CD4-positive, alpha-beta T cell treated with Interleukin-4 for 1 hour (primary cell): Measurements from ENCODE around the gene TMEM247.
"Not testable (repeated sequence)": the region's sequence is repeated elsewhere in the genome, so short reads cannot be mapped to it uniquely, and the experiment has no call there.

Experiments used
- DNase-seq, 2 donors: peaks; one replicate each; pipeline ENCODE4 v3.0.0-alpha.2; 2020 to 2022

TMEM247 gene

DNA sequence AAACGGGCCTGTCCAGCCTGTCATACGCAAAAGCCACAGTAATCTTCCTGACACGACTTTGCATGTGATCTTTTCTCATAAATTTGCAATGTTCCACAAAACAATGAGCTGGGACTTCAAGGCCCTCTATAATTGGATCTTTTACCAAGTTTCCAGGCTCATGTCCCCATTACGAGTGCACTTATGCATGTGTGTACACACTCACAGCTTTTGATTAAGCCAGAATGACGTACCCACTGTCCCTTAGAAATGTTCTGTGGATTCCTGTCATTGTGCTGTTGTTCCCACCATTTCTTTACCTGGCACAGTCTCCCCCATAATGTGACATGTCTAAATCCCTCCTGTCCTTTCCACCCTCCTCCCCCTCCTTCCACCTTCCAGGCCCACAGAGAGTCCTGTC, 19.7 kb upstream of the TMEM247 start:
- DNase-seq = no peak

- no peak for DNase-seq
These were observed 19.0 kb upstream of the TMEM247 start for GRCh38 chr2:46460241-46460921.

- peak; percentile 73 to 74 for DNase-seq
These were observed 18.2 kb upstream of the TMEM247 start for GRCh38 chr2:46461011-46461674.

GRCh38 chr2:46461709-46462171, 17.6 kb upstream of the TMEM247 start:
- peak; percentile 21 to 61 for DNase-seq

DNA sequence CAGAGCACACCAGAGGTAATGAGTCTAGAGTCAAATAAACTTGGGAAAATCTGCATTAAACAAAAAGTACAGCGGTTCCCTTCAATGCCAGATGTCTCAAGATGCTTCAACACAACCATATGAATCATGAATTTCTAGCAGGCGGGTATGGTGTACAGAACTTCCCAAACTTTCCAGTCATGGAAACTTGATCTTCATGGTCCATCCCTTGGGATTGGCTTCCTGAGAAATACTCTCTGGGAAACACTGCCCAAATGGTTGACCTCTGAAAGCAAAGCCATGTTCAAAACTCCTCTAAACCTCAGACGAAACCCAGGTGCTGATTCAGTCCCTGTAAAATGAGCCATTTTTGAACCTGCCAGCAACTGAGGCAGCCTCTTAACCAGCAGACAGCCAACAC, 16.4 kb upstream of the TMEM247 start:
- DNase-seq = no peak

- DNase-seq = no peak
These were observed 10.2 kb upstream of the TMEM247 start for GRCh38 chr2:46469116-46469515.

- no peak for DNase-seq
These were observed 9.7 kb upstream of the TMEM247 start for GRCh38 chr2:46469700-46470099.

DNA sequence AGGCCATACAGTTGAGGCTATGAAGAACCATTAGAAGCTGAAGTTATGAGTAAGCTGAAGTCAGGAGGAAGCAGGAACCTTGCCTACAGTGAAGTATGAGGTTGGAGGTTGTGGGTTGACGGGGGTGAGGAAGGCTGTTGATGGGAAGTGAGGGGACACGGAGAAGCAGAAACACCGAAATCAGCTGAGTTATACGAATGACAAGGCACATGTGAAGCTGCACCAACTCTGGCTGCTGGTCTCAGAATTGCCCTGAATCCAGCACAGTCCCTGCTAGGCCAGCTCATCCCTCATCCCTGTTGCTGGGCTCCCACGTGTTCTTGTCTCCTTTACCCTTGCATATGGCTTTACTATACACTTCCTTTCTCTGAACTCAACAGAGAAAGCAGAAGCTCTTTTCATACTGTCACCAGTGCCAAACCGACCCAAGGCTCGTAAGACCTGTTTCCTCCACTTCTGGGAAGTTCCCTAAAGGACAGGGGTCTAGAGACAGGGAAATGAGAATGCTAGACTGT, 9.2 kb upstream of the TMEM247 start:
- peak; percentile 18 to 39 for DNase-seq

GRCh38 chr2:46471019-46471583, 8.3 kb upstream of the TMEM247 start:
- DNase-seq = no peak

DNA sequence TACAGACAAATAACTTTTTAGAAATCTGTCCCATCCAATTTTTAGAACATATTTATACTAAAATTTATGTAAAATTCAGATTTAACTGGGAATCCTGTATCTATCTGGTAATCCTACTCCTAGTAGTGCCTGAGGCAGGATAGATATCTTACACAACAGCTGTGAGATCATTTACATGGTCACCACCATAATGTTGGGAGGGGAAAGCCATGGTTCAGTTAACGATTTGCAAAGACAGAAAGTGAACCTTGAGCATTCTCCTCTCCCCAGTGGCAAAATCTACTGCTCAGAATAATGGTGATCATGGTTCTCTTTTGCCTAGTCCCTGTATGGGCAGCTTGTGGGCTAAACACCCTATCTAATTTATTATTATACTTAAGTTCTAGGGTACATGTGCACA, 7.7 kb upstream of the TMEM247 start:
- no peak for DNase-seq

DNA sequence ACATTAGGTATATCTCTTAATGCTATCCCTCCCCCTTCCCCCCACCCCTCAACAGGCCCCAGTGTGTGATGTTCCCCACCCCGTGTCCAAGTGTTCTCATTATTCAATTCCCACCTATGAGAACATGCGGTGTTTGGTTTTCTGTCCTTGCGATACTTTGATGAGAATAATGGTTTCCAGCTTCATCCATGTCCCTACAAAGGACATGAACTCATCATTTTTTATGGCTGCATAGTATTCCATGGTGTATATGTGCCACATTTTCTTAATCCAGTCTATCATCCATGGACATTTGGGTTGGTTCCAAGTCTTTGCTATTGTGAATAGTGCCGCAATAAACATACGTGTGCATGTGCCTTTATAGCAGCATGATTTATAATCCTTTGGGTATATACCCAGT, 7.2 kb upstream of the TMEM247 start:
- not testable (repeated sequence) for DNase-seq

- DNase-seq = peak; percentile 26 to 34
These were observed 1.9 kb upstream of the TMEM247 start for GRCh38 chr2:46477462-46477861.

DNA sequence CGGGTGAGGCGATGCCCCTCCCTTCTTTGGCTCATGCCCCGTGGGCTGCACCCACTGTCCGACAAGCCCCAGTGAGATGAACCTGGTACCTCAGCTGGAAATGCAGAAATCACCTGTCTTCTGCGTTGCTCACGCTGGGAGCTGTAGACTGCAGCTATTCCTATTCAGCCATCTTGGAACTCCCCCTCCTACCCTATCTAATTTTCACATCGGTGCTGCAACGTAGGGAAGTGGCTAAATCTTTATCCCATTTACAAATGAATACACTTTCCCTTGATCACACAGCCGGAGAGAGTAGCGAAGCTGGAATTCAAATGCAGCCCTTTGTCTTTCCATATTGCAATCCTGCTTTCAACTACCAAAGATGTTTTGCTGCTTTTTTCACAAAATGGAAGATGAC, 1.4 kb upstream of the TMEM247 start:
- DNase-seq = no peak

DNA sequence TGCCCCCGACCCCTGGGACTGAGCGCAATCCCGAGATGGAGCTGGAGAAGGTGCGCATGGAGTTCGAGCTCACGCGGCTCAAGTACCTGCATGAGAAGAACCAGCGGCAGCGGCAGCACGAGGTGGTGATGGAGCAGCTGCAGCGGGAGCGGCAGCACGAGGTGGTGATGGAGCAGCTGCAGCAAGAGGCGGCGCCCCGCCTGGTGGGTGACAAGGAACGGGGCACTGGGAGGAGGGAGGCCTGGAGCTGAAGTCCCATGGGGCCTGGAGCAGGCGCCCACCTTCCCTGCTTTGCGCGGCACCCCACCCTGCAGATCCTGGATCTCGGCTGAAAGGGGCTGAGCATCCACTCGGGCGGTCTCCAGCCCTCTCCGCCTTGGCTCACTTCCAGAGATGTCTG, 1.2 kb downstream of the TMEM247 start:
- no peak for DNase-seq

DNA sequence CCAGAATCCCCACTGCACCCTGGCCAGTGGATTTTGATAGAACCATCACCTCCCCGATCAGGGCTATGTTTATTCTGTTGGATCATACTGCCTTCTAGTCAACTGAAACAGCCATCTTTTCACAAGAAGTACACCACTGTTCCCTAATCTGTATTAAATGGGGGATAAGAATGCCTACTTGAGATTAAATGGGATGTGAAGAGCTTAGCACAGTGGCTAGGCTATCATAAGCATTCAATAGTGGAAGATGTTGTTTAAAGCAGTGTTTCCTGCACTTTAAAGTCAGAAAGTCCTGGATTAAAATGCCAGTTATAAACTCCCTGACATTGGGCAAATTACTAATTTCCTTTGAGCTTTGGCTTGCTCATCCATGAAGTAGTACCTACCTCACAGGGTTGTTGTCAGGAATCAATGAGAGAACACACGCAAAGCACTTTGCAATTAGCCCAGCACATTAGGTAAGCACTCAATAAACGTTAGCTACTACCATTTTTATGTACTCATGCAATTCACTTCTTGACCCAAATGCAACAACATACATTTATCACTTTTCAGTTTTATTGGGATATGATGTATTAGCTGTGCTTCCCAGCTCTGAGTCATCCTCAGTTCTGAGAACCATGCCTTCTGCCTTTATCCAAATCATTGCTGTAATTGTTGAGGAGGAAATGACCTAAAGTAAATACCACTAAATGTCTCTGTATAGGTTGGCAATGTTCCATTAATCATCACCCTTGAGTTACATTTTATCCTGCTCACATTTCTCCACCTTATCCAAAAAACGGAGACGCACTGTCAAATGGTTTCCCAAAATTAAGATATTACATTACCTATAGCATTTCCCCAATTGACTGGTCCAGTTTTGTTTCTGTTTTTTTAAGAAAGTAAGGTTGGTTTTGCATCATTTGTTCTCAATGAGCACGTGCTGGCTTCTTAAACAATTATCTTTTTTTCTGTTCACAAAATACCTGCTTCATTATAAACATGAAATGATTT, 2.1 kb downstream of the TMEM247 start:
- no peak for DNase-seq

GRCh38 chr2:46482490-46482889, 3.1 kb downstream of the TMEM247 start:
- DNase-seq = no peak

- no peak for DNase-seq
These were observed 5.6 kb downstream of the TMEM247 start for GRCh38 chr2:46485002-46485401.

GRCh38 chr2:46486436-46486835, 7.1 kb downstream of the TMEM247 start:
- no peak for DNase-seq

GRCh38 chr2:46487667-46488335, 8.4 kb downstream of the TMEM247 start:
- DNase-seq = no peak

GRCh38 chr2:46488389-46488788, 9.0 kb downstream of the TMEM247 start:
- DNase-seq = no peak

DNA sequence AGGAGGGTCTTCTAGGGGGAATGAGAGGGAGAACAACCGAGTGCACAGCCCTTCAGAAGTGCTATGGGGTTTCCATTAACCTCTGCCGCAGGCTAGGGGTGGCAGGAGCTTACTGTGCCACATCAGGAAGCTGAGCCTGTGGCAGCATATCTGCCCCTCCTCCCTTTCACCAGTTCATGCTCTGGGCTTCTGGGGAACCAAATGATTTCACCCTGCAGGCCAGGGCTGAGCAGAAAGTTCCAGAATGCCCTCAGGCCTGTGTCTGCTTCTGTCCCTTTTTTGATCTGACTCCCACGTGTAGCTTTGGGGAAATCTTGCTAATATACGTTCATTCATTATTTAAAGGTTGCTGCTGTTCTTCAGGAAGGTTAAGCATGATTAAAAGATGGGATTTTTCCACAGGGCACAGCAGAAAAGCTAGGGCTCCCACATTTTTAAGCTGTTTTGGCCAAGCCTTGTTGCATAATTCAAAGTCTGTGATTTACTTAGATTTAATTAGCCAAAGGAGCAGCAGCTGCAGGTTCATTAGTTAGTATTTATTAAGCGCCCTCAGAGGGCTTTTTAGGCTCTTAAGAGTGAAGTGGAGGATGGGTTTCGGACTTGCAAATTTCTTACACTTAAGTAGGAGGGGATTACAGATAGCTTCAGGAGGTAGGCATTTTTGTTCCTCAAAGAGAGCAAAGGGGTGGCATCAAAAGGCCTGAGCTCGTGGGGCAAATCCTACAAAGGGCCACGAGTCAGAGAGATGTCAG, 10.2 kb downstream of the TMEM247 start:
- DNase-seq = no peak
